ENCODE measurements around the gene MARF1.

The MARF1 gene

GRCh38 chr16:15545544-15545943 is 97.4 kb downstream of the MARF1 start:
- Histone ChIP-seq H3K36me3 (ENCODE audit: insufficient read depth, insufficient read length, low read length) (no peaks in the 10 kb centered on the region), H3K27me3 (ENCODE audit: insufficient read depth, insufficient read length) (no peaks in the 10 kb centered on the region), H3K4me3 (ENCODE audit: insufficient read length, low read depth) (no peak overlapping the region), H3K9ac (ENCODE audit: insufficient read length, low read depth) (no peak overlapping the region), H3K9me3 (ENCODE audit: insufficient read depth, low read length) (peaks cover 12% of the 10 kb centered on the region), H3K4me1 (ENCODE audit: insufficient read depth, insufficient read length) (peaks cover 10% of the 10 kb centered on the region)
- TF ChIP-seq YY1 (IDR thresholded peaks at IDR 0.05; ENCODE audit: insufficient read depth, insufficient read length) (no peak), ZNF274 (IDR thresholded peaks at IDR 0.05; ENCODE audit: low read depth, low read length) (no peak), SUZ12 (IDR thresholded peaks at IDR 0.05; ENCODE audit: extremely low read depth, insufficient read depth, insufficient read length) (no peak)
- DNase-seq (ENCODE audit: low read depth, low spot score) = no peak

- TF ChIP-seq ZNF274 (IDR thresholded peaks at IDR 0.05; ENCODE audit: low read depth, low read length) (no peak), YY1 (IDR thresholded peaks at IDR 0.05; ENCODE audit: insufficient read depth, insufficient read length) (no peak), SUZ12 (IDR thresholded peaks at IDR 0.05; ENCODE audit: extremely low read depth, insufficient read depth, insufficient read length) (no peak)
- no peak overlapping the region for H3K4me3 ChIP-seq (ENCODE audit: insufficient read length, low read depth)
- peaks cover 12% of the 10 kb centered on the region for H3K4me1 ChIP-seq (ENCODE audit: insufficient read depth, insufficient read length)
- H3K27me3 ChIP-seq (ENCODE audit: insufficient read depth, insufficient read length) = no peaks in the 10 kb centered on the region
- H3K9me3 ChIP-seq (ENCODE audit: insufficient read depth, low read length) = peaks cover 12% of the 10 kb centered on the region
- no peaks in the 10 kb centered on the region for H3K36me3 ChIP-seq (ENCODE audit: insufficient read depth, insufficient read length, low read length)
- no peak for DNase-seq (ENCODE audit: low read depth, low spot score)
- H3K9ac ChIP-seq (ENCODE audit: insufficient read length, low read depth) = no peak overlapping the region
Observed at GRCh38 chr16:15544405-15544804, 98.5 kb downstream of the MARF1 start.

Data from NT2/D1 (cell line).